Suprapubic skin (tissue), 4 donors: ENCODE results near the gene GFRA4.

Experiments used
- POLR2A ChIP-seq, 2 donors: fragments of 450-650 bp; IDR thresholded peaks; one replicate each; pipeline ENCODE4 v1.6.1; 2017; ENCODE audit warnings: antibody characterized with exemption in 2 of 2, mild to moderate bottlenecking in 2 of 2, moderate library complexity in 2 of 2
- POLR2AphosphoS5 ChIP-seq, 3 donors: sonication (generic); formaldehyde crosslinking; IDR thresholded peaks; one replicate each; pipeline ENCODE4 v1.6.1; 2017; ENCODE audit warnings: antibody characterized with exemption in 3 of 3
- TF ChIP-seq, protein P1 (sequence below), 2 donors: fragments of 200-600 bp in 1 of 2; fragments of 450-650 bp in 1 of 2; sonication (generic) in 1 of 2; IDR thresholded peaks; one replicate each; pipeline ENCODE4 v1.5.1; 2016 to 2019; ENCODE audit warnings: antibody characterized with exemption in 2 of 2, mild to moderate bottlenecking in 1 of 2, moderate library complexity in 1 of 2

DNA sequence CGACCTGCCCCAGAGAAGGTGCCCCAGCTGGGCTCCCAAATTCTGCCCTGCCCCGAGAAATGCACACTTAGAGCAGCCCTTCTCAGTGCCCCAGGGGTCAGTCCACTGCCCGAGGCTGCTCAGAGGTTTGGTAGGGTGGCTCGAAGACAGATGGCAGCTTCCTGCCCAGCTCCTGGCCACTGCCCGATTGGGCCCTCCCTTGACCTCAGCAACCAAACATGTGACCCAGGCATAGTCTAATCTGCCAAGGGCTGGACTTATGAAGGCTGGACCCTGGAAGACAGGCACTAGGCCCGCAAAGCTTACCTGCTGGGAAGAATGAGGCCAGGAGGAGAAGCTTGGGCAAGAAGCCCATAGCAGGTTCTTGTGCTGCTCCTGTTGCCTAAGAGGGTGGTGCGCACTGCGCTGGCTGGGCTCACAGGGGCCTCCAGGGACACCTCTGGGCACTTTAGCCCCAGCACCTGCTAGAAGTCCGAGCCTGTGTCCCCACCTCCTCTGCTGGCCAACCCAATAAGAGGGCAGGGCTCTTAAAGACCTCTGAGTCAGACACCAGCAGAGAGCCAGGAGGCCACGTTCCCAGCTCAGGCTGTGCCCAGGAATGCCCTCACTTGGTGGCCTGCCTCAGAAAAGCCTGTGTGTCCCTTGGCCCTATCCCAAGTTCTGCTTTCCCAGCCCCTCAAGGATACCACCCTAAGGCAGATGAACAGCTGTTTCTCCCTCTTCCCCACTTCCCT lies 43.7 kb upstream of the GFRA4 start:
- TF ChIP-seq, protein P1, sequence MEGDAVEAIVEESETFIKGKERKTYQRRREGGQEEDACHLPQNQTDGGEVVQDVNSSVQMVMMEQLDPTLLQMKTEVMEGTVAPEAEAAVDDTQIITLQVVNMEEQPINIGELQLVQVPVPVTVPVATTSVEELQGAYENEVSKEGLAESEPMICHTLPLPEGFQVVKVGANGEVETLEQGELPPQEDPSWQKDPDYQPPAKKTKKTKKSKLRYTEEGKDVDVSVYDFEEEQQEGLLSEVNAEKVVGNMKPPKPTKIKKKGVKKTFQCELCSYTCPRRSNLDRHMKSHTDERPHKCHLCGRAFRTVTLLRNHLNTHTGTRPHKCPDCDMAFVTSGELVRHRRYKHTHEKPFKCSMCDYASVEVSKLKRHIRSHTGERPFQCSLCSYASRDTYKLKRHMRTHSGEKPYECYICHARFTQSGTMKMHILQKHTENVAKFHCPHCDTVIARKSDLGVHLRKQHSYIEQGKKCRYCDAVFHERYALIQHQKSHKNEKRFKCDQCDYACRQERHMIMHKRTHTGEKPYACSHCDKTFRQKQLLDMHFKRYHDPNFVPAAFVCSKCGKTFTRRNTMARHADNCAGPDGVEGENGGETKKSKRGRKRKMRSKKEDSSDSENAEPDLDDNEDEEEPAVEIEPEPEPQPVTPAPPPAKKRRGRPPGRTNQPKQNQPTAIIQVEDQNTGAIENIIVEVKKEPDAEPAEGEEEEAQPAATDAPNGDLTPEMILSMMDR (IDR thresholded peaks at IDR 0.05): no peak
- TF ChIP-seq POLR2AphosphoS5 (IDR thresholded peaks at IDR 0.05) (no peak), POLR2A (IDR thresholded peaks at IDR 0.05) (no peak)
